Measurements from ENCODE around the gene TECRL. TPM values are rescaled to one million over a fixed set of nuclear protein-coding genes. Genes with fewer than 3 reads are reported as not detected.

Gene TECRL
- total RNA-seq, 4 donors from 2014 or later, result not detected

GRCh38 chr4:64405761-64406160 lies 3.5 kb downstream of the TECRL start:
- WGBS, 2 donors, result 76 to 84% methylated on average over 11 of the region's 11 CpGs
- no peak for TF ChIP-seq CTCF (IDR thresholded peaks at IDR 0.05)
- TF ChIP-seq POLR2A (IDR thresholded peaks at IDR 0.05), result no peak
- no peaks in the 10 kb centered on the region for H3K9me3 ChIP-seq
- no peak overlapping the region for H3K4me3 ChIP-seq (replicated peaks in 1 of 3)
- intact Hi-C loops (cut with DNase I), result no loop called here
- no peaks in the 10 kb centered on the region for H3K36me3 ChIP-seq
- DNase-seq, result no peak
- H3K27me3 ChIP-seq, result no peaks in the 10 kb centered on the region
- H3K4me1 ChIP-seq, result no peaks in the 10 kb centered on the region
- no peak overlapping the region for H3K27ac ChIP-seq

GRCh38 chr4:64402684-64403083 lies 6.6 kb downstream of the TECRL start:
- Histone ChIP-seq H3K9me3 (no peaks in the 10 kb centered on the region), H3K4me1 (no peaks in the 10 kb centered on the region), H3K27me3 (no peaks in the 10 kb centered on the region), H3K27ac (no peak overlapping the region), H3K36me3 (no peaks in the 10 kb centered on the region), H3K4me3 (replicated peaks in 1 of 3) (no peak overlapping the region)
- intact Hi-C loops (cut with DNase I), result no loop called here
- DNase-seq, result no peak
- WGBS, 2 donors, result 55 to 56% methylated on average over 2 of the region's 2 CpGs
- no peak for TF ChIP-seq POLR2A (IDR thresholded peaks at IDR 0.05)
- no peak for TF ChIP-seq CTCF (IDR thresholded peaks at IDR 0.05)

- H3K27me3 ChIP-seq, result no peaks in the 10 kb centered on the region
- TF ChIP-seq CTCF (IDR thresholded peaks at IDR 0.05), result no peak
- no peak for TF ChIP-seq POLR2A (IDR thresholded peaks at IDR 0.05)
- no peak overlapping the region for H3K4me3 ChIP-seq (replicated peaks in 1 of 3)
- no peak overlapping the region for H3K27ac ChIP-seq
- no peaks in the 10 kb centered on the region for H3K4me1 ChIP-seq
- no peak for DNase-seq
- intact Hi-C loops (cut with DNase I), result no loop called here
- no peaks in the 10 kb centered on the region for H3K36me3 ChIP-seq
- no peaks in the 10 kb centered on the region for H3K9me3 ChIP-seq
- WGBS, 2 donors, result 83 to 84% methylated on average over 5 of the region's 5 CpGs
These were observed 9.7 kb downstream of the TECRL start for GRCh38 chr4:64399313-64400109.

GRCh38 chr4:64394469-64394868 lies 14.8 kb downstream of the TECRL start:
- Histone ChIP-seq H3K27me3 (no peaks in the 10 kb centered on the region), H3K4me3 (replicated peaks in 1 of 3) (no peak overlapping the region), H3K9me3 (no peaks in the 10 kb centered on the region), H3K36me3 (no peaks in the 10 kb centered on the region), H3K27ac (no peak overlapping the region), H3K4me1 (no peaks in the 10 kb centered on the region)
- intact Hi-C loops (cut with DNase I), result no loop called here
- whole genome bisulfite sequencing, 2 donors, result 93% methylated on average over 3 of the region's 3 CpGs
- TF ChIP-seq CTCF (IDR thresholded peaks at IDR 0.05), result no peak
- TF ChIP-seq POLR2A (IDR thresholded peaks at IDR 0.05), result no peak
- DNase-seq, result no peak

GRCh38 chr4:64388252-64388651 lies 21.0 kb downstream of the TECRL start:
- 95 to 98% methylated on average over 1 of the region's 1 CpG for WGBS, 2 donors
- no peaks in the 10 kb centered on the region for H3K9me3 ChIP-seq
- no peak overlapping the region for H3K27ac ChIP-seq
- no peak for TF ChIP-seq POLR2A (IDR thresholded peaks at IDR 0.05)
- no peak for TF ChIP-seq CTCF (IDR thresholded peaks at IDR 0.05)
- no peaks in the 10 kb centered on the region for H3K36me3 ChIP-seq
- no peak for DNase-seq
- intact Hi-C loops (cut with DNase I), result no loop called here
- H3K27me3 ChIP-seq, result no peaks in the 10 kb centered on the region
- no peaks in the 10 kb centered on the region for H3K4me1 ChIP-seq
- H3K4me3 ChIP-seq (replicated peaks in 1 of 3), result no peak overlapping the region
